Left lobe of liver (tissue), 2 donors: ENCODE results near the gene RPS3. TPM values are rescaled to one million over a fixed set of nuclear protein-coding genes. Genes with fewer than 3 reads are reported as not detected.
"Not testable (repeated sequence)": the region's sequence is repeated elsewhere in the genome, so short reads cannot be mapped to it uniquely, and the experiment has no call there.

ENCODE experiments used
- ATAC-seq: fragments of 200-7000 bp; cut with Tn5 transposase; one replicate; pipeline ENCODE4 v1.9.1; 2020; ENCODE audit warnings: mild to moderate bottlenecking, moderate library complexity
- DNase-seq: peaks from one replicate; pipeline ENCODE4 v3.0.0-alpha.2; 2020; ENCODE audit warnings: low spot score
- total RNA-seq: library from RNA; stranded (reverse); gene quantifications from one replicate; pipeline ENCODE4 v1.2.1, GENCODE V29; 2021
- donor health status: DM: no; HTN: no; CAD: no; lungs with moderate emphysema.
- donor health status: DM: no; HTN: yes; CAD: no.

RPS3 gene
- total RNA-seq, 1 donor from 2014 or later: 474 TPM

- ATAC-seq, DNase-seq: not testable (repeated sequence)
Observed at GRCh38 chr11:75378776-75379175, 20.5 kb upstream of the RPS3 start.

GRCh38 chr11:75380245-75380644 is 19.1 kb upstream of the RPS3 start:
- no peak for DNase-seq
- no peak for ATAC-seq

- DNase-seq: no peak
- peak; percentile 24 for ATAC-seq
Observed at GRCh38 chr11:75380716-75381420, 18.4 kb upstream of the RPS3 start.

GRCh38 chr11:75383246-75383645 is 16.1 kb upstream of the RPS3 start:
- no peak for DNase-seq
- ATAC-seq: no peak

GRCh38 chr11:75384438-75385080 is 14.8 kb upstream of the RPS3 start:
- ATAC-seq (peak; percentile 96), DNase-seq (peak; percentile 76)

GRCh38 chr11:75386942-75387630 is 12.2 kb upstream of the RPS3 start:
- DNase-seq (no peak), ATAC-seq (no peak)

- DNase-seq (no peak), ATAC-seq (no peak)
Observed at GRCh38 chr11:75387736-75388294, 11.5 kb upstream of the RPS3 start.

GRCh38 chr11:75388386-75389275 is 10.7 kb upstream of the RPS3 start:
- DNase-seq: peak; percentile 64
- ATAC-seq: peak; percentile 86

GRCh38 chr11:75389276-75389605 is 10.1 kb upstream of the RPS3 start:
- no peak for DNase-seq
- ATAC-seq: no peak

- no peak for ATAC-seq
- DNase-seq: no peak
Observed at GRCh38 chr11:75389925-75390324, 9.4 kb upstream of the RPS3 start.

GRCh38 chr11:75394085-75394840 is 5.1 kb upstream of the RPS3 start:
- no peak for ATAC-seq
- DNase-seq: no peak

- no peak for ATAC-seq
- DNase-seq: no peak
Observed at GRCh38 chr11:75398906-75399305, 412 bp upstream of the RPS3 start.

- no peak for DNase-seq
- ATAC-seq: peak; percentile 10
Observed at GRCh38 chr11:75400146-75400865, 988 bp downstream of the RPS3 start.

- DNase-seq: no peak
- no peak for ATAC-seq
Observed at GRCh38 chr11:75402002-75402773, 2.9 kb downstream of the RPS3 start.

- DNase-seq: no peak
- no peak for ATAC-seq
Observed at GRCh38 chr11:75403037-75403436, 3.7 kb downstream of the RPS3 start.

- no peak for ATAC-seq
- DNase-seq: no peak
Observed at GRCh38 chr11:75403983-75404658, 4.8 kb downstream of the RPS3 start.

GRCh38 chr11:75406338-75406777 is 7.0 kb downstream of the RPS3 start:
- ATAC-seq (no peak), DNase-seq (no peak)

GRCh38 chr11:75408957-75409219 is 9.6 kb downstream of the RPS3 start:
- ATAC-seq (no peak), DNase-seq (no peak)
